Inflammatory macrophage (primary cell): ENCODE results near the gene CFAP74.
A peak's percentile ranks its signal among the peaks of the same experiment; 100 is the strongest.

Experiments
- DNase-seq, 2 donors: peaks; one replicate each; pipeline ENCODE4 v3.0.0-alpha.2; 2020 to 2022

Gene CFAP74

DNA sequence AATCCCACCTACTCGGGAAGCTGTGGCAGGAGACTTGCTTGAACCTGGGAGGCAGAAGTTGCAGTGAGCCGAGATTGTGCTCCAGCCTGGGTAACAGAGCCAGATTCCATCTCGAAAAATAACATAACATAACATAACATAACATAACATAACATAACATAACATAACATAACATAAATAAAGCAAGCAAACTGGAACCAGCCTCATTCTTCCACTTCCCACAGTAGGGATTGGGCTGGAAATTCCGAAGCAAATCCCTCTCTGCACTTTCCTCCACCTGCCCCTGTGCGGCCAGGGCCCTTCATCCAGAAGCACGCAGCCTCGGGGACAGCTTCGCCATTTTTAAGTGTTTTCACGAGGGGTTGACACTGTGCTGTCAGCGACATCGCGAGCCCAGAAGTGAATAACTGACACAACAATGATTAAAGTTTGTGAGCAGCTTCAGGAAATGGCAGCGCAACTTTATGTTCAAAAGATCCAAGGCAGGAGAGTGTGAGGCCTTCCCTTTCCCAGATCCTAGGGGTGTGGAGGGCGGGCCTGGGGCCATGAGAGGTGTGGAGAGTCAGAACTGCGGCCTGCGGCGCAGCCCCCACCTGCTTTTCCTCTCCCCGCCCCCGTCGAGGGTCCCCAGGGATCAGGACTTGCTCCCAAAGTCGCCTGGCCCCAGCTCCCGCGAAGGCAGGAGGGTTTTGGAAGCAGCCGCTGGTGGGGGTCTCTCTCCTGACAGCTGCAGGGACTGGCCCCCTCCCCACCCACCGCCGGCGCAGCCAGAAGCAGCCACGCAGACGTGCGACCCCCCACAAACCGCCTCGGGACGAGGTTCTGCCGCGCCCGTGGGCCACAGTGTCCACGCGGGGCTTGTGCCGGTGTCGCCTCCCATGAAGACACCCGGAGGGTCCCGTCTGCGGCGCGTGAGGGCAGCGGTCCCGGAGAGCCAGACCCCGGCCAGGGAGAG is 14.9 kb upstream of the CFAP74 start:
- DNase-seq, result no peak

DNA sequence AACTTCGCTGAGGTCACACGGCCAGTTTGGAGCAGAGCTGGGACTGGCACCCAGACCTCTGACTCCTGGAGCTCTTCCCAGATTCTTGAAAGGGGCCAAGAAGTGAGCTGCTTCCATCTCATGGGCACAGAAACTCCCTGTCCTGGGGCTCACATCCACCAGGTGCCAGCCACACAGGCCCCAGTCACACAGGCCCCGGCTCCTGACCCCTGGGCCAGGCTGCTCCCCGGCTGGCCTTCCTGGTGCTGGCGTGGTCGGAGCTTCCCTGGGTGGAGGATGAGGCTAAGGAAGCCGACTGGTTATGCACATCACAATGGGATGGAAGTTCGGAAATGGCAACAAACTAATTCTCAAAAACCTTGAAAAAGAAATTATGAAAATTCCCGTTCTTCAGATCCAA is 12.5 kb upstream of the CFAP74 start:
- no peak for DNase-seq

DNA sequence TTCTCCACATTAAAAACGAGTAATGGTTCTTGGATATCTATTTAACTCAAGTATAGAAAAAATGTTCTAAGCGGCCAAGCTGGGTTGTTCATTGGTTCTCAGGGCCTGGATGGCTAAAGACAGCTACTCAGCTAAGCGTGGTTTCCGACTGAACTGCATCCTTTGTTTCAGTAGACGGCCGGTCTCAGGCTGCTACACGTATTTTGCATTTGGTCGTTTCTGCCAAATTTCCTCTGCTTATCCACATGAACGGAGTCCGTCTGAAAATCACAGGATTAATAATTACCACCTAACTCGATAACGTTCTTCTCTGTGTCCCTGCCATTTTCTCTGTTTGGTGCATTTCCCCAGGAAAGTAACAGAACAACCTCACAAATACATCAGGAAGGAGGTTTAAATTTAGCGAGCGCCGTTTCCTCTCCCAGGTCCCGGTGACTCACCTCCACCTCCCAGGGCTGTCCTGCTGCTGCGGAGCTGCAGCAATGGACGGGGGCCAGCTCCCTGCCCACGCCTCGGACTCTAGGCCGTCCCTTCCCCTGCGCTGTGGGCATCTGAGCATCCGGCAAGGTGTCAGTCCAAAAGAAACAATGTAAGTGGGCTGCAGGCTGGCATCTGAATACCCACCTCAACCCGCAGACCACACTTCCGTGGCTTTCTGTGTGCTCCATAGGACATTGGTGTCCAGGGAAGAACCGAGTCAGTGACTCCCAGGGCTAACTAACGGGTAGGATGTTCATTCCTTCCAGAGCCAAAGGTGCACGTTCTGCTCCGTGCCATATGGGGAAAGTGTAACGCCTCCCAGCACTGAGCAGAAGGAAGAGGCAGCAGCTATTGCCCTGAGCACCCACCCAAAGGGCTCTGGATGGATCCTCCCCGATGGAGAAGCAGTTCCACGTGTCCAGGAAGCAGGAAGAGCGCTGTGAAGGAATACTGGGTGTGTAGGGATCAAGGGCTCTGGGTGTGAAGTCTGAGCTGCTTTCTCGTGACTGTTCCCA is 11.5 kb upstream of the CFAP74 start:
- no peak for DNase-seq

DNA sequence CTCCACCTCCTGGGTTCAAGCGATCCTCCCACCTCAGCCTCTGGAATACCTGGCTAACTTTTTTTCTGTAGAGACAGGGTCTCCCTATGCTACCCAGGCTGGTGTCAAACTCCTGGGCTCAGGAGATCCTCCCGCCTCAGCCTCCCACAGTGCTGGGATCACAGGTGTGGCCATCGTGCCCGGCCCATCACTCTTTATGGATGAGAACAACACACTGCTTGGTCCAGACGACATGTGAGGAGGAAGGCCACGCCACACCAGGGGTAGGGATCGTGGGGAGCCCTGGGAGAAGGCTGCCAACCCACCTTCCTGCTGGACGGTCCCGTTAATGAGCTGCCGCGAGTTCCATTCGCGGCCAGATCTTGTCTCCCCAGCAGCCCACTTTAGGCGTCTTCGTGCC is 10.6 kb upstream of the CFAP74 start:
- no peak for DNase-seq

DNA sequence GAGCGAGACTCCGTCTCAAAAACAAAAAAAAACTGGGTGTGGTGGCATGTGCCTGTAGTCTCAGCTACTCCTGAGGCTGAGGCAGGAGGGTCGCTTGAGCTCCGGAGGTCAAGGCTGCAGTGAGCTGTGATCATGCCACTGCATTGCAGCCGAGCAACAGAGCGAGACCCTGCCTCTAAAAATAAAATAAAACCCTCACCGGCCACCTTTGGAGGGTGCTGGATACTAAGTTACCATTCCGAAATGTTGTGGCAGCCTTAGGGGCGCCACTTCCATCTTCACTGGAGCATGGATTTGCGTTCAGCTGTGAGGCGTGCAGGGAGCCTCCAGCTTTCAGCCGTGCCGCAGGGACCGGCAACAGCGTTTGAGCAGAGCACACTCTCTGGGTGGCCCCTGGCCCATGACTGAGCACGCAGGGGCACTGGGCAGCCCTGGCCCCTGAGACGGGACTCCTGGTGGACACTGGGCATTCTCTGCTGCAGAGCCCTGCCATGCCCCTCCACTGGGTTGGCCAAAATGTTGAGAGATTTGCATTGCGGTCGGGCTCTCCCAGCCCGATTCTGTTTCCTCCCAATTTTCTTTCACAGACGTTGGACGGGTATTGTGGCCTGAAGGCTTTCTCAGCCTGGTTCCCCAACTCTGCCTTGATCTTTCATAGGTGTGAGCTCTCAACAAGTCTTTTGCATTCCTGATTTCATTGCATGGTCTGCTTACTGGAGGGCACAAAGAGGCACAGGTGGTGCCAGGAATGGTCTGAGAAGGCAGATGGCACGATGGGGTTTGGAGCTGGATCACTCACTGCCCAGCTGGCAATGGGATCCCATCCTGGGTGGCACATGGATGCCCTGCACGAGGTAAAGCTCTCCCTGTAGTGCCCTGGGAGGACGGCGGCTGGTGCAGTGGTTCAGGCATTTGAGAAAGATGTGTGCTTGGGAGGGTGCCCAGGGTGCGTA is 5.8 kb upstream of the CFAP74 start:
- DNase-seq, result no peak

DNA sequence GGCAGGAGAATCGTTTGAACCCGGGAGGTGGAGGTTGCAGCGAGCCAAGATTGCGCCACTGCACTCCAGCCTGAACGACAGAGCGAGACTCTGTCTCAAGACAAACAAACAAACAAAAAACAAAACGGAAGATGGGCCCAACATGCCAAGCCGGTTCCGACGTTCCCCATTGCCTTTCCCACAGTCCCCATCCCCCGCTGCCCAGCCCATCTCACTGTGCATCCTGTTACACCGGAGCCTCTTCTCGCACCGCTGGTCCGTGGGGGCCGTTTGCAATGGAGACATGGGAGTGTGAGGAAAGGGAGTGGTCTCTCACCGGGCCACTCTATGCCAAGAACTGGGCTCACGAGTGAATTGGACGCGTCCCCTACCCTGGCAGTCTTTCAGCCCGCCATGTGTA is 1.3 kb upstream of the CFAP74 start:
- DNase-seq, result no peak

DNA sequence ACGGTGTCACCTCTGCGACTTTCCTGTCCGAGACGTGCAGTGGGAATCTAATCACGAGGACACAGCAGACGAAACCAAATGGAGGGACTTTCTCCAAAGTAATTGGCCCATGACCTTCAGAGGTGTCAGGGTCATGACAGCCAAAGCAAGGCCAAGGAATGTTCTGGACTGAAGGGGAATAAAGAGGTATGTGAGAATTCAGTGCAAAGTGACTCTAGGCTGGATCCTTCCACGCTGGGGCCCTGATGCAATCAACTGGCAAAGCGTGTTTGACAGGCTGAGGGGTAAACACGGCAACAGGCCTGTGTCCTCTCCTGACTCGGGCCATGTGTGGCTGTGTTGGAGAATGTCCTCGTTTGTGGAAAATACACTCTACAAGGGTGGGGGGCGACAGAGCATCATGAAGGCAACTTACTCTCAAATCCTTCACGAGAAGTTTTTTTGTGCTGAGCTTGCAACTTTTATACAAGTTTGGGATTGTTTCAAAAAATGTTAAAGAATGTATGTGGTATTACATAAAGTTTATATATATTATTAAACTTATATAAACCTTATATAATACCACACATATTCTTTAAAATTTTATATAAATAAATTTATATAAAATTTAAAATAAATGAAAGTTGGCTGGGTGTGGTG is 1.7 kb downstream of the CFAP74 start:
- no peak for DNase-seq

DNA sequence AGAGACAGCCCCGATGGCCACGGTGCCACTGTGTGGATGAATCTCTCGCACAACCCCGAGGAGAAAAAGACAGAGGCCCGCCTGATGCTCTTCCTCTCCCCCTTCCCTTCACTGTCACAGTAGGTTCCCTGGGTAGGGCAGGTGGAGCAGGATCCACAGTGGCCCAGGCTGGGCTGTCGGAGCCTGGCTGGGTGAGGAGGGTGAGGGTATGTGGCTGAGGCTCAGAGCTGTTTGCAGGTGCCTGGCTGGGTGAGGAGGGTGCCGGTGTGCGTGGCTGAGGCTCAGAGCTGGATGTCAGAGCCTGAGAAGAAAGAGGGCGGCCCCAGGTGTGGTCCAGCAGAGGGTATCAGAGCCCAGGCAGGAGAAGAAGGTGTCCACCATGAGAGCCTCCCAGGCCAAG is 2.7 kb downstream of the CFAP74 start:
- no peak for DNase-seq

DNA sequence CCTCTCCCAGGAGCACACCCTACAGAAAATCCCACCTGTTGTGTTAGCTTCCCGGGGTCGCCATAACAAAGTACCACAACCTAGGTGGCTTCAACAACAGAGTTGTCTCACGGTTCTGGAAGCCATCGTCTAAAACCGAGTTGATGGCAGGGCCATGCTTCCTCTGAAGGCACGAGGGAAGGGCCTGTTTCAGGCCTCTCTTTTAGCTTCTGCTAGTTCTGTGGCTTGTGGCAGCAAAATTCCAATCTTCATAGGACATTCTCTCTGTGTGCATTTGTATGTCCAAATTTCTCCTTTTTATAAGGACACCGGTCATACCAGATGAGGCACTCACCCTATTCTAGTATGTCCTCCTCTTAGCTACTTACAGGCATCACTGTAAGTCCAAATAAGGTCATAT is 3.2 kb downstream of the CFAP74 start:
- no peak for DNase-seq

DNA sequence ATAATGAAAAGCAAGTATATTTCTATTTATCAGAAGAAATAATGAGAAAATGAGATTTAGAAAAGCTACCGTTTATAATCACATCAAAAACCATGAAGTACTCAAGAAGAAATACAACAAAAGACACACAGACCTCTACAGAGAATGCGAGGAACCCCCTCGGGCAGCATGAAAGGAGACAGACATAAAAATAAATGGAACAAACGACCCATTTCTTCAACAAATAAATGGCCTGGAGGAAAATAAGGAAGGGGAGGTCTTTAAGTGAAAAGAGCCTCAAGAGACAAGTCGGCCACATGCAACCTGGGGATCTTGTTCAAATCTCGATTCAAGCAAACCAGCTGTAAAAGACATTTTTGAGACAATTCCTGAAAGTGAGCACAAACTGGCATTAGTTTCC is 6.0 kb downstream of the CFAP74 start:
- DNase-seq, result no peak

DNA sequence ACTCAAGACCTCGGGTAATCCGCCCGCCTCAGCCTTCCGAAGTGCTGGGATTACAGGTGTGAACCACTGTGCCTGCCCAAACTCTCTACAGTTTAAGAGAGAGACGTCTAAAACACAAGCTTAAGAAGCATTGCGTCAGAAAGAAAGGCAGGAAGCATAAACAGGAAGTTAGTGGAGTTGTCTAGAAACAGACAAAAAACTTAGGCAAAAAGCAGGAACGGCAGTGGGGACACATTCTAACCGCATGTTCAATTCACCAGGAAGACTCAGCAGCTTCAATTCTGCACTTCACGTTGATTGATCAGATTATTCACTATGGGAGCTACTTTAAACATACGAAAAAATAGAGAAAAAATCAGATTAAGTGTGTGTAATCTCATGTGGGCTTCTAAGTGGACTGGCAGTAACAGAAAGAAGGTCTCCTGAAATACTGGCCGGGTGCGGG is 7.4 kb downstream of the CFAP74 start:
- DNase-seq, result peak; percentile 76 to 86

DNA sequence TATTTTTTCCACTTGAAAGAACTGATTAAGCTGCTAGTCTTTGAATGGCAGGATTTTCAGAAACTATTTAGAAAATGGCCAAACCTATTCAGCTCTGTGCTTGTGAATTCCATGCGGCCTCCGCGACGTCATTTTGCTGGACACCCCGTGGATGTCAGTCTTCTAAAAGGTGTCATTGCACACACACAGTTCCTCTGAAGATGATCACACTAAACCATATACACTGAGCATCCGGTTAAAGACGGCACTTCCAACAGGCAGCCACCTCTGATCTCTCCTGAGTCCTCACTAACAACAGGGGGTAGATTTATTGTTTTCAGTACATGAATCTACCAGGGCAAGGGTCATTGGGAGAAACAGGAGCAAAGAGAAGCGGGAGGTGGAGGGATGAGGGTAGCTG is 9.1 kb downstream of the CFAP74 start:
- DNase-seq, result no peak

DNA sequence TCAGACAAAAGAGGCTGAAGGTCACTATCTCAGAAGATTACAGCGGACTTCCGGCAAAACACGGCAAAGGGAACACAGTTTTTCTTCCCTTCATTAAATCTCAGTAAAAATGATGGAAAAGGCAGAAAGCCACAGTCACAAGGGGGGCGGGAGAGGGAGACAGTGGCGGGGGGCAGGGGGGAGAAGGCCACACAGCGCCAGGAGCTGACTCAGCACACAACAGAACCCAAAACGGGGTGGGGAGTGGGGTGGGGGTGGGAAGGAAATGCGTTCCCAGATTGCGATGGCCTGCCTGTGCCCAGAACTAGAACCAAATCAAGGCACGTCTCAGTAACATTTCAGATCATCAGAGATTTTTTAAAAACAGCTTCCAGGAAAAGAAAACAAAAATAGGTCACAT is 13.4 kb downstream of the CFAP74 start:
- no peak for DNase-seq

DNA sequence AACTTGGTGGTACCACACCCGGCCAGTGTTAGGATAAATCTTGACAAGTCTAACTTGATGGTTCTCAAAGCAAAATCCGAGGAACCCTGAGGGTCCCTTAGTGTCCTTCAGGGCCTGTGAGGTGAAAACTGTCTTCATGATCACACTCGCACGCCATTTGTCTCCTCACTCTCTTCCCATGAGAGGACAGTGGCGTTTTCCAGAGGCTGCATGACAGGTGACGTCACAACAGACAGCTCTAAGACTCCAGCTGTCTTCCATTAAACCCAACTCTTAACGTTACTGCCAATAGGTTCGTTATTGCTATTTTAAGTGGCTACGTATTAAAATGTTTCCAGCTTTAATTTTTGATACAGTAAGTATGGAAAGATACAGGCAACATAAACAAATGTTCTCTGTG is 13.8 kb downstream of the CFAP74 start:
- no peak for DNase-seq

DNA sequence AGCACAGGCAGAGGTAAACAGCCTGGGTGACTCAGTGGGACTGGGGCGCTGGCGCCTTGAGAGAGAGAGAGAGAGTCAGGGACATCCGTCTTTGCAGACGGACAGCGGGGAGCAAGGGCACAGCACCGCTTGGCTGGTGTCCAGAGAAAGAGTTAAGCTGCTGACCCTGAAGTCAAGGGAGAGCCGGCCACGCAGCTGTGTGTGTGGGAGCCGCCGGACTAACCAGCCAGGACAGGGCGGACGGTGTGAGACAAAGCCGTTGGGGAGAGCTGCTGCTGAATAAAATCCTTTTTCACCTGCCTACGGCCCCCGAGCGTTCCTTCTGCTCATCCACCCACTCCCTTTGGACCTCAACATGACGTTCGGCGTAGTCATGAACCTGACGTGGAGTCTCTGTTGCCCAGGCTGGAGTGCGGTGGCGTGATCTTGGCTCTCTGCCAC is 14.5 kb downstream of the CFAP74 start:
- no peak for DNase-seq

DNA sequence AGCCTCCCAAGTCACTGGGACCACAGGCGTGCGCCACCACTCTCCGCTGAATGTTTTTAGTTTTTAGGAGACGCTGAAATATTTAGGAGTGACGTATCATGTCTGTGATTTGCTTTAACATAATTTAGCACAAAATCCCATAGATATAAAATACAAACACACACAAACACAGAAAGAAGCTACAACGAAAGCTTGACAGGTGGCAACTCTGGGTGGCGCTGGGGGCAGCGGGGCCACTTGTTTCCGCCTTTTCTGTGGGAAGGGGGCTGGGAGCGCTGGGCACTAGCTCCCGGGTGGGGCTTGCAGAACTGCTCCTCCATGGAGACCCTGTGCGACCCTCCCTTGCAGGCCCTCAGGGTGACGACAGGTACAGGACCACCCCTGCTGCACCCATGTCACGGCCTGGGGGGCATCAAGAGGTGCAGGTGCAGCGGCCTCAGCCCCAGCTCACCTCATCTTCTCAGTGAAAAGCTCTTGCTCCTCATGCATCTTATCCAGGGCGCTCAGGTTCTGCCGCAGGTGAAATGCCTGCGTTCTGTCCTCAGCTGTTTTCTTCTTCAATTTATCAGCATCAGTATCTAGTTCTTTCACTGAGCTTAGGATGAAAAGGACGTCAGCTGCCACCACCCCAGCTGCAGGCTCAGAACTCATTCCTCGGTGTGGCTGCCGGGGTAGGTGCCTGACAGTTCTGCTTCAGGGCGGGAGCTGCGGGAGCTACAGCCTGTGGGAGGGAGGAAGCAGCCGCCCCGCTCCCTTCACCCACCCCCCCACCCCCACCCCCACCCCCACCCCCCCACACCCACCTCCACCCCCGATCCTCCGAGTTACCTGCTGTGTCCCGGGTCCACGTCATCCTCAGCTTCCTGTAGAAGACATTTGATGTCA is 15.3 kb downstream of the CFAP74 start:
- DNase-seq, result no peak

DNA sequence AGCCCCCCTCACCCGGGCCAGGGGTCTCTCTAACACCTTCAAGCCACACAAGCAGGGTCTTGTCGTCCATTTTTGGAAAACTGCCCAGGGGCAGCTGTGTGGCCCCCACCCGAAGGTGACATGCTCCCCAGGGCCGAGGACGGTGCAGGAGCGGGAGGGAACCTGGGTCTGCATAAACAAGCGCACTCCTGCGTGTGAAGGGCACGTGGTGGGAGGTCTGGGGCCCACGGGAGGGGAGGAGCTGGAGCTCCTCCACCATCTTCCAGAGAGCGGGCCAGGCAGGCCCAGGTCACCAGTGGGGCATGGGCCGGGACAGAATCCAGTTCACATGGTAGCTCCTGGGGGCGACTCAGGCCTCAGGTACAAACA is 16.5 kb downstream of the CFAP74 start:
- no peak for DNase-seq

DNA sequence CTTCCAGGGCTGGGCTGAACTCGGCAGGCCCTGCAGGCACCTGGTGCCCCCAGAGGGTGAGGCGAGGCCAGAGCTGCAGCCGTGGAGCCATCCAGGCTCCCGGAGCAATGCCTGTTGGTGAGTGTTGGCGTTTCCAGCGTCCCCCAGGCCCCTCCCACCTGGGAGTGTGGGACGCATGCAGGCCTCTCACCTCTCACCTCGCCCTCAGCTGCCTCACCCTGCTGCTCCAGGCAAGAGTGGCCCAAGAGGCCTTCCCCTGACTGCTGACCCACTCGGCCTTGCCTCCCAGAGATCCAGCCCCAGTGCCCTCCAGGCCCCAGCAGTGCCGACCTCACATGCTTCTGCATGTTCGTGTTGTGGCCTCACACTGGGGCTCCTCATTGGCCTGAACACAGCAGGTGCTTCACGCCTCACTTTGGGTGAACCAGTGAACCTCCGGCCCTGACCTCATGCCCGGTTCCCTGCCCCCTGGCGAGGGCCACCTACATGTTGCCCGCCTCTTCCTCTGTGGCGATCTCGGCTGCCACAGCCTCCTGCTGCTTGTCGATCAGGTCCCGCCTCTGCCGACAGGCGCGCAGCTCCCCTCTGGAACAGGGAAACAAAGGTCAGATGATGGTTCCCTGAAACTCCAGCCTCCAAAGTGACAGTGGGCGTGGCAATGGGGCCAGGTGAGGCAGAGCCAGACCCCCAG is 17.0 kb downstream of the CFAP74 start:
- no peak for DNase-seq

DNA sequence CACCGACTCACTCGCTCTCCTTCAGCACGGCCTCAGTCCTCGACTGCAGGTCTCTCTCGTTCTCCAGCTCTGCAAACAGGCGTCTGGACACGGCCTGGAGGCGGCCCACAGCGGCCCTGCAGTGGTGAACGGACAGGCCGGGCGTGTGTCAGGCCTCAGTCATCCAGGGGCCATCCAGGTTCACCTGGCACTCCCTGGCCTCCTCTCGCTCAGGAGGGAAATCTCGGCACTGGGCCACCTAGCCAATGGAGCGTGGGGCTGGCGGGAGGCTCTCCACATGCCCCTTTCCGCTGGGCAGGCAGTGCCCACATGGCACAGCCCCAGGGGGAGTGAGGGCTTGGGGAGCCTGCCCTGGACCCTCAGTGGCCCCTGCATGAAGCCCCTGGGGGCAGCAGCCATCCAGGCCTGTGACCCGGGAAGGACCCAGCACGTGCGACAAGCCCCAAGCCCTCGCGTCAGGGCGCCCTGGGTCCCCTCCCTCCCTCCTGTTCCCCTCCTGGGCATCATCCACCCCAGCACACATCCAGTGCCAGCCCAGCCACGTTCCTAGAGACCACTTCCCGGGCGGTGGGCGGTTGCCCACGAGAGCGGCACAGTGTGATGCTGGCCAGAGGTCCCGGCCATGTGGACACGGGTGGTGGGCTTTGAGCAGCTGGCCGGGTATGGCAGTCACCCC is 18.1 kb downstream of the CFAP74 start:
- DNase-seq, result no peak
